Urinary bladder (tissue), 4 donors: ENCODE results near the gene C1orf159. TPM values are rescaled to one million over a fixed set of nuclear protein-coding genes. Genes with fewer than 3 reads are reported as not detected.
"Not testable (repeated sequence)": the region's sequence is repeated elsewhere in the genome, so short reads cannot be mapped to it uniquely, and the experiment has no call there.

Experiments used
- DNase-seq: peaks from one replicate; pipeline ENCODE4 v3.0.0-alpha.2; 2015; ENCODE audit errors: extremely low spot score
- H3K27ac ChIP-seq: one replicate; pipeline ENCODE4 v1.5.1; 2013; ENCODE audit warnings: low read depth, mild to moderate bottlenecking, moderate library complexity
- H3K36me3 ChIP-seq: one replicate; pipeline ENCODE4 v1.6.1; 2013; ENCODE audit warnings: mild to moderate bottlenecking, moderate library complexity; ENCODE audit not compliant: insufficient read depth
- H3K4me1 ChIP-seq: one replicate; pipeline ENCODE4 v1.6.1; 2013; ENCODE audit warnings: mild to moderate bottlenecking, moderate library complexity; ENCODE audit not compliant: insufficient read depth
- H3K4me3 ChIP-seq: one replicate; pipeline ENCODE4 v1.5.1; 2013; ENCODE audit warnings: low read depth, low read length
- WGBS: extraction: QIAGEN DNeasy Blood & Tissue Kit; methylation state at CpG from one replicate; pipeline ENCODE4 v1.1.7; 2013; 5-methylcytosine and 5-hydroxymethylcytosine counted together
- polyA plus RNA-seq: library from polyadenylated mRNA; stranded (reverse); fragments of 200-250 nt; gene quantifications from one replicate; pipeline ENCODE4 v1.2.3, GENCODE V29; 2013
- total RNA-seq: library from RNA; depleted of rRNA; stranded (reverse); fragments of >200 nt; gene quantifications from one replicate; pipeline ENCODE4 v1.2.3, GENCODE V29; 2014
- donor health status: healthy with polysubstance abuse.
- donor health status: healthy.

The C1orf159 gene
- total and polyA plus RNA-seq, 2 donors = 7.1 to 12.6 TPM

DNA sequence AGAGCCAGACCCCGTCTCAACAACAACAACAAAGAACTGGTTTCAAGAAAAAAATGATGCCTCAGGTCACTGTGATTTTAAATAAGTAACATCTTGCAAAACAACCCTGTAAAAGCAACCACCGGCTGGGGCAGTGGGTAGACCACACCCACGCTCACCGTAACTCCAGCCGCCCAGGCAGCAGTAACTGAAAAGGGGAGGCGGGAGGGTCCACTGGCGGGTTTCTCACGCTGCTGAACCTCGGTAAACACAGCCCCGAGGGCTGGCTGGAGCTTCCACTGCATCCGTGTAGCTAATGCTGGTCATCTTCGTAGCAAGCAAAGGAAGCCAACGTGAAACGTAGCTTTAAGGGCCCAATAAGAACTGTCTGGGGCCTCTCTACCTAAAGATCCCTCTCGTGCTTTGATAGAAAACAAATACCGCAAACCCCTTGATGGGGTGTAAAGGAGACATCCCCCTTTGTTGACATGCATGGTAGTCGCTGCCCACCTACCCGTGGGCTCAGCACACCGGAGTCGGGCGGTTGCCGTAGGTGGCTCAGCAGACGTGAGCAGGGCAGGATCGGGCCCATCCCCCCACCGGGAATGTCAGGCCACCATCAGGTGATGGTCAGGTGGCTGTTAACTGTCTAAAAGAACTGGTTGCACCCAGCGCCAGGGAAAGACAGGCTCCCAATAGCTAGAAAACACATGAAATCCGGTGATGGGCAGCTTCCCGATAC, 4.2 kb downstream of the C1orf159 start:
- peaks cover 3% of the 10 kb centered on the region for H3K4me1 ChIP-seq
- H3K27ac ChIP-seq = no peak overlapping the region
- 95% methylated on average over 28 of the region's 28 CpGs for WGBS
- H3K4me3 ChIP-seq = no peak overlapping the region
- no peak for DNase-seq
- H3K36me3 ChIP-seq = no peaks in the 10 kb centered on the region

DNA sequence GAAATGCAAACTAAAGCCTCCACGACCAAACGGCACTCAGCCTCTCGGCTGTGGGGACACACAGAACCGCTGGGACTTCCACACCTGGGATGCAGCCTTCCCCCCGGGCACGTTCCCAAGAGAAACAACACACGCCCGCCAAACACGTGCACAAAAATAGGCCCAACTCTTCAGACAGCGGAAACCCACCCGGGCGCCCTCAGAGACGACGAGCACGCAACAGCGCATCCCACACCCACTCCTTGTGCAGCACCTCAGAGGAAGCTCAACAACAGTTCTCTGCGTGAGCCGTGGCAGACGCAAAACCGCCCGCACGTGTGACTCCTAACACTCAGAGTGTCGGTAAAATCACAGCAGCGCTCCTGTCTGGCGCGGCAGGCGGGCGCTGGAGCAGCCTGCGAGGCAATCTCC, 5.3 kb downstream of the C1orf159 start:
- 94% methylated on average over 29 of the region's 29 CpGs for WGBS
- no peak for DNase-seq
- H3K4me3 ChIP-seq = no peak overlapping the region

DNA sequence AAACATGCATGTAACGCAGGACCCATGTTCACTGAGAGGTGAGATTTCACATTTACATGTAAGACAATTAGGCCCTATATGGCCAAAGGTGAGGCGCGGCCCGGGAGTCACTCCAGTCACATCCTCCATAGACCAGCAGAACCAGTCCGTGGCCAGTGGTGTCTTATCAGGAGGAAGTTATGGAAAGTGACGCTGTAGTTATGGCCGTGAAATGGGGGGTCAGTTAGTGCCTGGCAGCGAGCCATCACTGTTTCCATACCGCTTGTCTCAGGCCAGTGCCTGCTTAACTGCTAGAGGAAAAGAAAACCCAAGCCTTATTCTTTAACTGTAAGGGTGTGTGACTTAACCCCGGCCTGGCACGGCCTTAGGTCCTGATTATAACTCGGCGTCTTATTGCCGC, 6.1 kb downstream of the C1orf159 start:
- Histone ChIP-seq H3K27ac (no peak overlapping the region), H3K4me3 (no peak overlapping the region), H3K4me1 (peaks cover 3% of the 10 kb centered on the region), H3K36me3 (no peaks in the 10 kb centered on the region)
- DNase-seq = no peak
- WGBS = 85% methylated on average over 14 of the region's 14 CpGs

More for the DNA sequence above, 5.3 kb downstream of the C1orf159 start:
- Histone ChIP-seq H3K27ac (no peak overlapping the region), H3K36me3 (no peaks in the 10 kb centered on the region), H3K4me1 (peaks cover 3% of the 10 kb centered on the region)

DNA sequence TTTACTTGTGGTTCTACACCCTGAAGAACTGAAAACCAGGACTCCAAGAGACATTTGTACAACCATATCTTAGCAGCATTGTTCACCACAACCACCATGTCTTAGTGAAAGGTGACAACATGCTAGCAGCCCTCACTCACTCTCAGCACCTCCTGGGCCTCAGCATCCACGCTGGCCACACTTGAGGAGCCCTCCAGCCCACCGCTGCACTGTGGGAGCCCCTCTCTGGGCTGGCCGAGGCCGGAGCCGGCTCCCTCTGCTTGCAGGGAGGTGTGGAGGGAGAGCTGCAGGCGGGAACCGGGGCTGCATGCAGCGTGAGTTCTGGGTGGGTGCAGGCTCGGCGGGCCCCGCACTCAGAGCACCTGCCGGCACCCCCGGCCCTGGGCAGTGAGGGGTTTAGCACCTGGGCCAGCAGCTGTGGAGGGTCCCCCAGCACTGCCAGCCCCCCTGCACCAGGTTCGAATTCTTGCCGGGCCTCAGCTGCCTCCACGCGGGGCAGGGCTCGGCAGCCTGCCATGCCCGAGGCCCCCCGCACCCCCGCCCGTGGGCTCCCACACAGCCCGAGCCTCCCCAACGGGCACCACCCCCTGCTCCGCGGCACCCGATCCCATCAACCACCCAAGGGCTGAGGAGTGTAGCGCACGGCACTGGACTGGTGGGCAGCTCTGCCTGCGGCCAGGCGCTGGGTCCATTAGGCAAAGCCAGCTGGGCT, 9.2 kb downstream of the C1orf159 start:
- 97% methylated on average over 31 of the region's 31 CpGs for WGBS
- no peak for DNase-seq
- Histone ChIP-seq H3K4me1 (peaks cover 3% of the 10 kb centered on the region), H3K4me3 (no peak overlapping the region), H3K36me3 (no peaks in the 10 kb centered on the region), H3K27ac (no peak overlapping the region)

DNA sequence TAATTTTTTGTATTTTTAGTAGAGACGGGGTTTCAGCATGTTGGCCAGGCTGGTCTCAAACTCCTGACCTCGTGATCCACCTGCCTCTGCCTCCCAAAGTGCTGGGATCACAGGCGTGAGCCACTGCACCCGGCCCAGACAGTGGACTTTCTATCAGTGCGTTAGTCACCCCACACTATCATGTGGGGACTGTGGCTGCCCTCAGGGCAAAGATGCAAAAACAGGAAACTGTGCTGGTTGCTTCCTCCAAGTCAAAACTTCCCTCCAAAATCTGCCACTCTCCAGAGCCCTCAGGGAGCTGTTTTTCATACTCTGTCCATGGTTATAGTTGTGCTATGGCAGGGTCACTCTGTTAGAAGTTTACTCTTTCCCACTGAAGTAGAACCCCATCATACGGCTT, 11.7 kb downstream of the C1orf159 start:
- not testable (repeated sequence) for H3K36me3 ChIP-seq, DNase-seq, H3K27ac ChIP-seq, H3K4me1 ChIP-seq, H3K4me3 ChIP-seq
- WGBS = 91% methylated on average over 6 of the region's 6 CpGs

DNA sequence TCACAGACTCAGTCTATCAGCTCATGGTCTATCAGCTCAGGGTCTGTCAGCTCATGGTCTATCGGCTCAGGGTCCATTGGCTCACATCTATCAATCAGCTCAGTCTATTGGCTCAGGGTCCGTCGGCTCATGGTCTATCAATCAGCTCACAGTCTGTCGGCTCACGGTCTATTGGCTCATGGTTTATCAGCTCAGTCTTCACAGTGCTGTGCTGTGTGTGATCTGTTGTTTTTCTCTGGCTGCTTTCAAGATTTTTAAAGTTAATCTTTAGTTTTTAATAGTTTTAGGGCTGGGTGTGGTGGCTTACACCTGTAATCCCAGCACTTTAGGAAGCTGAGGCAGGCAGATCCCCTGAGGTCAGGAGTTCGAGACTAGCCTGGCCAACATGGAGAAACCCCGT, 14.4 kb downstream of the C1orf159 start:
- DNase-seq = no peak
- Histone ChIP-seq H3K27ac (no peak overlapping the region), H3K4me1 (no peaks in the 10 kb centered on the region), H3K4me3 (no peak overlapping the region), H3K36me3 (no peaks in the 10 kb centered on the region)
- WGBS = 97% methylated on average over 7 of the region's 7 CpGs

DNA sequence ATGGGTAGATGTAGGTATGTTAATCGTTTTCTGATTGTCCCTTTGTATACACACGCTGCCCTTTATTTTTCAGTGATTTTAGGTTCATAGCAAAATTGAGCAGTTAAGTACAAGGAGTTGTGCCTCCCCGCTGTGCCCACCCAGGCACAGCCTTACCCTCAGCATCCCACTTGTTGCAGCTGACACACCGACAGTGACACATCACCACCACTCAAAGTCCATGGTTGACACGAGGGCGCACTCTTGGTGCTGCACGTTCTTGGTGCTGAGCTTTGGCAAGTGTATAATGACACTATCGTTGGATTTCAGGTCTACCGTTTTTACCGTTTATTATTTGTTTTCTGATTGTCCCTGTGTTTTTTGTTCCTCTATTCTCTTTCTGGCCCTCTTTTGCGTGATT, 15.6 kb downstream of the C1orf159 start:
- no peaks in the 10 kb centered on the region for H3K4me1 ChIP-seq
- WGBS = 97% methylated on average over 11 of the region's 11 CpGs
- no peak overlapping the region for H3K4me3 ChIP-seq
- no peaks in the 10 kb centered on the region for H3K36me3 ChIP-seq
- H3K27ac ChIP-seq = no peak overlapping the region
- DNase-seq = no peak

DNA sequence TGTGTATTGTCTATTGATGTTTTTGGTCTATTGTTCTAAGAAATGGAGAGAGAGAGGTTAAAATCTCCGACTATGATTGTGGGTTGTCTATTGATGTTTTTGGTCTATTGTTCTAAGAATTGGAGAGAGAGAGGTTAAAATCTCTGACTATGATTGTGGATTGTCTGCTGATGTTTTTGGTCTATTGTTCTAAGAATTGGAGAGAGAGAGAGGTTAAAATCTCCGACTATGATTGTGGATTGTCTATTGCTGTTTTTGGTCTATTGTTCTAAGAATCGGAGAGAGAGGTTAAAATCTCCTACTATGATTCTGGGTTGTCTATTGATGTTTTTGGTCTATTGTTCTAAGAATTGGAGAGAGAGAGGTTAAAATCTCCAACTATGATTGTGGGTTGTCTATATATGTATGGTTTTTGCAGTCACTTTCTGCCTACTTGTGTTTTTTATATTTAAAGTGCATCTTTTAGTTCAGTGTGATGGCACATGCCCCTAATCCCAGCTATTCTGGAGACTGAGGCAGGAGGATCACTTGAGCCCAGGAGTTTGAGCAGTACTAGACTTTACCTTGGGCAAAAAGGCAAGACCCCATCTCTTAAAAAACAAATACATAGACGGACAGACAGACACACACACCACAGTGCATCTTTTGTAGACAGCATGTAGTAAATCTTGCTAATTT, 16.2 kb downstream of the C1orf159 start:
- WGBS = 91% methylated on average over 4 of the region's 4 CpGs
- no peaks in the 10 kb centered on the region for H3K36me3 ChIP-seq
- no peak overlapping the region for H3K4me3 ChIP-seq
- no peak overlapping the region for H3K27ac ChIP-seq
- no peak for DNase-seq
- no peaks in the 10 kb centered on the region for H3K4me1 ChIP-seq

DNA sequence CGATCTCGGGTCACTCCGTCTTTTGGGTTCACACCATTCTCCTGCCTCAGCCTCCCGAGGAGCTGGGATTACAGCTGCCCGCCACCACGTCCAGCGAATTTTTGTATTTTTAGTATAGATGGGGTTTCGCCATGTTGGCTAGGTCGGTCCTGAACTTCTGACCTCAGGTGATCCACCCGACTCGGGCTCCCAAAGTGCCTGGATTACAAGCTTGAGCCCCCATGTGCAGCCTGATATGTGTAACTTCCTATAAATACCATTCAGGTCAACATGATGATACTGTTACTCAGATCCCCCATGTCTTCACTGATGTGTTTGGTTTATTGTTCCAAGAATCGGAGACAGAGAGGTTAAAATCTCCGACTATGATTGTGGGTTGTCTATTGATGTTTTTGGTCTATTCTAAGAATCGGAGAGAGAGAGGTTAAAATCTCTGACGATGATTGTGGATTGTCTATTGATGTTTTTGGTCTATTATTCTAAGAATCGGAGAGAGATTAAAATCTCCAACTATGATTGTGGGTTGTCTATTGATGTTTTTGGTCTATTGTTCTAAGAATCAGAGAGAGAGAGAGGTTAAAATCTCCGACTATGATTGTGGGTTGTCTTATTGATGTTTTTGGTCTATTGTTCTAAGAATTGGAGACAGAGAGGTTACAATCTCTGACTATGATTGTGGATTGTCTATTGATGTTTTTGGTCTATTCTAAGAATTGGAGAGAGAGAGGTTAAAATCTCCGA, 17.0 kb downstream of the C1orf159 start:
- H3K4me3 ChIP-seq = no peak overlapping the region
- no peak for DNase-seq
- H3K4me1 ChIP-seq = no peaks in the 10 kb centered on the region
- WGBS = 95% methylated on average over 18 of the region's 18 CpGs
- no peak overlapping the region for H3K27ac ChIP-seq
- H3K36me3 ChIP-seq = no peaks in the 10 kb centered on the region

DNA sequence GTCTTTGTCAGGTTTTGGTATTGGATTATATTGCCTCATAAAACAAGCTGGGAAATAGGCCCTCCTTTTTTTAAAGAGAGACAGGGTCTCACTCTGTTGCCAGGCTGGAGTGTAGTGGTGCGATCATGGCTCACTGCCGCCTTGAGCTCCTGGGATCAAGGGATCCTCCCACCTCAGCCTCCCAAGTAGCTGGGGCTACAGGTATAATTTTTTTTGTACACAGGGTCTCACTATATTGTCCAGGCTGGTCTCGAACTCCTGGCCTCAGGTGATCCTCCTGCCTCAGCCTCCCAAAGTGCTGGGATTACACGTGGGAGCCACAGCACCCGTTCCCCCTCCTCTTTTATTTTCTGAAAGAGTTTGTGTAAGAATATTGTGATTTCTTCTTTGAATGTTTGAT, 19.8 kb downstream of the C1orf159 start:
- not testable (repeated sequence) for DNase-seq, H3K4me1 ChIP-seq, H3K36me3 ChIP-seq, H3K27ac ChIP-seq, H3K4me3 ChIP-seq
- WGBS = 97% methylated on average over 5 of the region's 5 CpGs

DNA sequence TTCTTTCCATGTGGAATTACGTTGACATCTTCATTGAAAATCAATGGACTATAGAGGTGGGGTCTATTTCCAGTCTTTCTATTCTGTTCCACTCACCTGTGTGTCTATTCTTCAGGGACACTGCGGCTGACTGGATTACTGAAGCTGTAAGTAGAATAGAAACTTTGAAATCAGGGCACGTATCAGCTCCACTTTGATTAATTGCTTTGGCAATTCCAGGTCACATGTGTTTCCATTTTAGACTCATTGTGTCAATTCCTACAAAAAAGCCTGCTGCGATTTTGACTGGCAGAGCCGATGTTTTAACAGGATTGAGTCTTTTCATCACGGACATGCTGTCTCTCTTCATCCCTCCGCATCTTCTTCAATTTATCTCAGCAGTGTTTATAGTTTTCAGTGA, 20.9 kb downstream of the C1orf159 start:
- H3K27ac ChIP-seq = no peak overlapping the region
- no peaks in the 10 kb centered on the region for H3K36me3 ChIP-seq
- no peak overlapping the region for H3K4me3 ChIP-seq
- 87% methylated on average over 7 of the region's 7 CpGs for whole genome bisulfite sequencing
- DNase-seq = no peak
- H3K4me1 ChIP-seq = no peaks in the 10 kb centered on the region

DNA sequence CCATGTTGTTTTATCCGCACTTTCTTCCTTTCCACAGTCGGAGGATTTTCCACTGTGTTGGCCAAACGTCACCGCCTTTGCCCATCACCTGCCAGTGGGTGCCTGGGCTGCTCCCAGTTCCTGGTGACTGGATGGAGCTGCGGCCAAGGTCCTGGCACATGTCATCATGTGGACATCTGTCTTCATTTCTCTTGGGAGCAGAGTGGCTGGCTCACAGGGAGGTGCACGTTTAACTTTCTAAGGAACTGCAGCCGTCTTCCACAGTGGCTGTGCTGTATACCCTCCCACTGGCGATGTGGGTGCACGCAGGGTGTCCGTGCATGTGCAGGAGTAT, 22.3 kb downstream of the C1orf159 start:
- Histone ChIP-seq H3K36me3 (no peaks in the 10 kb centered on the region), H3K4me1 (no peaks in the 10 kb centered on the region), H3K4me3 (no peak overlapping the region), H3K27ac (no peak overlapping the region)
- no peak for DNase-seq
- whole genome bisulfite sequencing = 95% methylated on average over 10 of the region's 10 CpGs

DNA sequence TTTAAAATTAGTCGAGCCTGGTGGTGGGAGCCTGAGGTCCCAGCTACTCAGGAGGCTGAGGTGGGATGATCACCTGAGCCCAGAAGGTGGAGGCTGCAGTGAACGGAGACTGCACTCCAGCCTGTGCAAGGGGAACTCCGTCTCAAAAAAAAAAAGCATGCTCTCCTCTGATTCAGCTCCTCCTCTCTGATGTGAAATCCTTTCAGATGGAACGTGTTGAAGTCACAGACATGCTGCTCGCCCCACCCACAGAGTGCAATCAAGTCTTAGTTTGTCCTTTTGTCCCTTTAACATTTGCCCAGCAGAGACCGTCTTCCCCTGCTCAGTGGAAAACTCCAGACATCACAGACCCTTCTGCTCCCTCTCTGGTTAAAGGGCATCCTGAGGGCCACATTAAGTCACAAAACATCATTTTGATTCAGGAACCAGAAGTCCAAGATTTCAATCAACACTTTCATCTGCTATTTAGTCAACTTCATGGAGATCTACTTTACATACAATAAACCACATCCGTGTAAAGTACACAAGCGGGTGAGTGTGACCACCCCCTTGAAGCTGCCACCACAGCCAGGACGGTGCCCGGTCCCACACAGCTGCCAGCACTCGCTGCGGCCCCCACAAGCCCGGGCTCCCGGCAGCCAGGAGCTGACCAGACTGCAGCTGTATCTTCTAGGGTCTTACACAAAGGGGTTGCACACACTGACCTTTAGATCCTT, 22.8 kb downstream of the C1orf159 start:
- 84% methylated on average over 14 of the region's 14 CpGs for WGBS
- no peak overlapping the region for H3K4me3 ChIP-seq
- no peak for DNase-seq
- no peak overlapping the region for H3K27ac ChIP-seq
- no peaks in the 10 kb centered on the region for H3K4me1 ChIP-seq
- no peaks in the 10 kb centered on the region for H3K36me3 ChIP-seq
